GM19455 (cell line): ENCODE results near the gene OSBPL9.

Source experiments
- ATAC-seq: cut with Tn5 transposase; IDR thresholded peaks from one replicate; pipeline ENCODE4 v1.9.1; 2021; ENCODE audit not compliant: unreplicated experiment

OSBPL9 gene

GRCh38 chr1:51616903-51617708 lies at the start of gene OSBPL9:
OSBPL9 (plus strand) TSS chr1:51617092; CDS start chr1:51617111, 19 bp downstream.
- peak; percentile 91 for ATAC-seq

- no peak for ATAC-seq
Measured at GRCh38 chr1:51567653-51568052, 49.2 kb upstream of the OSBPL9 start.

GRCh38 chr1:51568231-51568935 lies 48.5 kb upstream of the OSBPL9 start:
- no peak for ATAC-seq

- peak; percentile 92 for ATAC-seq
Measured at GRCh38 chr1:51569284-51570062, 47.4 kb upstream of the OSBPL9 start.

- ATAC-seq, result no peak
Measured at GRCh38 chr1:51570063-51570710, 46.7 kb upstream of the OSBPL9 start.

GRCh38 chr1:51572365-51572764 lies 44.5 kb upstream of the OSBPL9 start:
- no peak for ATAC-seq

GRCh38 chr1:51574796-51575195 lies 42.1 kb upstream of the OSBPL9 start:
- ATAC-seq, result no peak

GRCh38 chr1:51575406-51576084 lies 41.3 kb upstream of the OSBPL9 start:
- ATAC-seq, result no peak

- ATAC-seq, result no peak
Measured at GRCh38 chr1:51576085-51576444, 40.8 kb upstream of the OSBPL9 start.

GRCh38 chr1:51576923-51577322 lies 40.0 kb upstream of the OSBPL9 start:
- ATAC-seq, result no peak

- peak; percentile 62 for ATAC-seq
Measured at GRCh38 chr1:51578383-51579109, 38.3 kb upstream of the OSBPL9 start.

- no peak for ATAC-seq
Measured at GRCh38 chr1:51581238-51581637, 35.7 kb upstream of the OSBPL9 start.

- ATAC-seq, result no peak
Measured at GRCh38 chr1:51583532-51583931, 33.4 kb upstream of the OSBPL9 start.

- ATAC-seq, result no peak
Measured at GRCh38 chr1:51584021-51584420, 32.9 kb upstream of the OSBPL9 start.

- no peak for ATAC-seq
Measured at GRCh38 chr1:51592711-51593110, 24.2 kb upstream of the OSBPL9 start.

- ATAC-seq, result no peak
Measured at GRCh38 chr1:51594716-51595115, 22.2 kb upstream of the OSBPL9 start.

GRCh38 chr1:51600529-51600928 lies 16.4 kb upstream of the OSBPL9 start:
- ATAC-seq, result no peak

GRCh38 chr1:51600965-51601364 lies 15.9 kb upstream of the OSBPL9 start:
- ATAC-seq, result no peak

- ATAC-seq, result no peak
Measured at GRCh38 chr1:51605961-51606723, 10.8 kb upstream of the OSBPL9 start.
